ENCODE results near the gene C7.
"Not testable (repeated sequence)": the region's sequence is repeated elsewhere in the genome, so short reads cannot be mapped to it uniquely, and the experiment has no call there.

Gene C7

GRCh38 chr5:40991981-40992559, 82.8 kb downstream of the C7 start:
- DNase-seq = no peak

- no peak for DNase-seq
These were observed 86.7 kb downstream of the C7 start for GRCh38 chr5:40995801-40996586.

DNA sequence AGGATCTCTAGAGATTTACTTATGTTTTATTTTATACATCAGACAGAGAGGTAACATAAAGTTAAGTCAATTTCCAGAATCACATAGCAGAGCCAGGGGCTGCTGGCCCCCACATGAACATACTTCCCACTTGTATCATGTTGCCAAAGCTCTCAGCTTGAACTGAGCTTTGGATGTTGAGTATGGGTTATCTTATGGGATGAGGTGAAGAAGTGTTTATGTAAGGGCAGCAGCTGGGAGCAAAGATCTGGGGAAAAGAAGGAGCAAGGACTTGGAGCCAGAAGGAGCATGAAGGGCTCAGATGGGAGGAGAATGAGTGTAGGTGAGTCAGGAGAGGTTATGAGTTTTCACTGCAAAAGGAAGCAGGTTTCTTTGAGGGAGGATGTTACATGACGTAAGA, 89.8 kb downstream of the C7 start:
- DNase-seq = no peak

DNA sequence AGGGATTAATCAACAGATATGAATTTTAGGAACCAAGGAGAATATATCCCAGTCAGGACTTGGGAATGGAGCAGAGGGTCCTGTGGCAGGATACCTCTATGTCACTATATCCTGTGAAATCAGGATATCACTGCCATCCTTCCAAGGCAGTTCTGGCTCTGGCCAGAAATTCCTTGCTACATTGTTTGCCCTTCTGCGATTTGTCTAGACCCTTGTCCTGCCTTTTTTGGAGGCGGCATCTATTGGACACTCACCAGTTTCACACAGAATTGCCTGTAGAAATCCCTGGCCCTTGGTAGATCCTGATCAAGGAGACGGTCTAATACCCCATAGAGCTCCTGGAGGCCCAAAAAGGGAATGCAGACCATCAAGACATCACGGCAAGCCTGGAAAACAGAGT, 90.7 kb downstream of the C7 start:
- no peak for DNase-seq

DNA sequence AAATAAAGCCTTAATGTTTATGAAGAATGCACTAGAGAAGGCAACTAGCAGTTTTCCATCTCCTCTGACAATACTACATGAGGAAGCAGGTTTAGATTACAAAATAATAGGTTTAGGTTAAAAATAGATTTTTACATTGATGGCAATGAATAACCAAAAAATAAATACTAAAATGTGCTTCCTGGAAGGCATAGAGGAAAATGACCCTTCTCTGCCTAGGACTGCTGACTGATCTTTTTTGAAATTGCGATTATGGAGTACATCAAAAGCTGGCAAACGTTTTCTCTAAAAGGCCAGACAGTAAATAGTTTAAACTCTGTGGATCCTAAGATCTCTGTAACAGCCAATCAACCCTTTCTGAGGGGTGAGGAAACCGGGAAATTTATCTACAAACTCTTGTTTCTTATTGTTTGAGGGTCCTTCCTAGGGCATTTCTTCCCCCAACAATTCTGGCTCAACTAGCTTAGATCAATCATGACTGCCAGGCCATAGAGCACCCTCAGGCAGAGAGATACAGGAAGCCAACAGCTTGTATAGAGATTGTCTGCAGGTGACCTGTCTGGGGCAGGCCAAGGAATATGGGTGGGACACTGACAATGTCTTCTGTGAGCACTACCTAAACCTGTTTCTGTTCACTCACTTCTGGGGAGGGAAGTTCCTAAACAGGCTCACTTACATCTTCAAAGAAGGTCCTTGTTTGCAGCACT, 94.5 kb downstream of the C7 start:
- no peak for DNase-seq

DNA sequence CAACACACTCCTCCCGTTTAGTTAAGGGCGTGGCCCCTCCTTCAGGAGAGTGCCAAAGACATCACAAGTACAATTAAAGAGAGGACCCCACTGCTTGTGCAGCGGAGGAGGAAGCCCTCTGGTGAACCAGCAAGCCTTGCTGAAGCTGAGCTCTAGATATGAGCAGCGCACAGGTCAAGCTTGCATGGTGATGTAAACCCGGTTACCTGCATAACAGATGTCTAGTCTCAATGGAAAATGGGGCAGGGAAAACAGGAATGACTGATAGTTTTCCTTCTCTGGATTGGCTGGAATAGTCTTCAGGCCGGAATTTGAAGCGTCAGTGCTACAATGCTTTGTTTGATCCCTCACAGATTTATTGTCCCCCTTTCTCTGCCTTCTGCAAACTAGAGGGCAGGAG, 95.6 kb downstream of the C7 start:
- DNase-seq = no peak

DNA sequence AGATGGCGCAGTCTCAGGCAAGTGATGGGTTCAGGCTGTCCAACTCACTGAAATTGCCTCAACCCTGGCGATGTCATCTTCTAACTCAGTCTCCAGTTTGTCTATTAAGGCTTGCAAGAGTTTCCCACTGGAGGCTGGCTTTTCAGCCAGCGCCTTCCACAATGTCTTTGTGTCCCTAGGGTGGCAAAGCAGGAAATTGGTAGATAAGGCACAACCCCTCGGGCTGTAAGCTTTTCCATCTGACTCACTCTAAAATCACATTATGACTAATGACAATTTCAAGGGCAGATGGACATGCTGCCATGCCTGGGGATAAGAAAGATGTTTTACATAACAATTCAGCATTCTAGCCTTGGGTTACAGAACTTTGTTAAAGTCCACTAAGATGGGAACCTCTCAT, 99.9 kb downstream of the C7 start:
- no peak for DNase-seq

GRCh38 chr5:41010572-41010971, 101.3 kb downstream of the C7 start:
- DNase-seq = no peak

GRCh38 chr5:41012318-41012717, 103.0 kb downstream of the C7 start:
- no peak for DNase-seq

GRCh38 chr5:41022600-41022999, 113.3 kb downstream of the C7 start:
- DNase-seq = not testable (repeated sequence)

Measured in NCI-H187 (cell line).